Psoas muscle (tissue), 8 donors: Measurements from ENCODE around the gene GPR180. TPM values are rescaled to one million over a fixed set of nuclear protein-coding genes. Genes with fewer than 3 reads are reported as not detected.

ENCODE experiments used
- ATAC-seq, 4 donors: fragments of 200-7000 bp; cut with Tn5 transposase; one replicate each; pipeline ENCODE4 v1.9.1; 2020; ENCODE audit warnings: moderate library complexity in 3 of 4, mild to moderate bottlenecking in 2 of 4
- DNase-seq, 2 donors: peaks; one replicate each; pipeline ENCODE4 v3.0.0-alpha.2; 2020
- H3K27ac ChIP-seq: fragments of 200-600 bp; one replicate; pipeline ENCODE4 v1.8.0; 2022
- H3K27me3 ChIP-seq, 3 donors: fragments of 200-600 bp in 1 of 3; one replicate each; pipeline versions ENCODE4 v1.6.1 to v1.8.0; 2013 to 2022; ENCODE audit warnings: low read length in 2 of 3, mild to moderate bottlenecking in 2 of 3, moderate library complexity in 1 of 3; ENCODE audit not compliant: insufficient read depth in 3 of 3
- H3K36me3 ChIP-seq, 2 donors: fragments of 200-600 bp in 1 of 2; one replicate each; pipeline versions ENCODE4 v1.6.1 to v1.8.0; 2013 to 2022; ENCODE audit warnings: low read depth in 1 of 2, mild to moderate bottlenecking in 1 of 2, moderate library complexity in 1 of 2; ENCODE audit not compliant: insufficient read depth in 1 of 2
- H3K4me1 ChIP-seq: fragments of 200-600 bp; one replicate; pipeline ENCODE4 v1.8.0; 2022
- H3K4me3 ChIP-seq: fragments of 200-600 bp; one replicate; pipeline ENCODE4 v1.8.0; 2022; ENCODE audit warnings: mild to moderate bottlenecking
- H3K9me3 ChIP-seq: fragments of 200-600 bp; one replicate; pipeline ENCODE4 v1.8.0; 2022
- WGBS, 3 donors: extraction: QIAGEN DNeasy Blood & Tissue Kit; methylation state at CpG; one replicate each; pipeline versions ENCODE4 v1.1.6 to v1.1.7; 2013; 5-methylcytosine and 5-hydroxymethylcytosine counted together
- intact Hi-C, 2 donors: fragments of 100-400 bp; cut with DNase I; formaldehyde crosslinking; loops; one replicate each; pipeline versions ENCODE4 v1.11.0 to v1.14.2; 2022
- polyA plus RNA-seq, 3 donors: library from polyadenylated mRNA; stranded (reverse); fragments of 200-250 nt; gene quantifications; one replicate each; pipeline ENCODE4 v1.2.3, GENCODE V29; 2013
- total RNA-seq, 4 donors: library from RNA; stranded (reverse); fragmentation: NEBNext Ultra II Directional in 2 of 4; extraction: Animal tissue kit (Norgen Biotek cat#: 25700) in 2 of 4; gene quantifications; one replicate each; pipeline versions ENCODE4 v1.2.1 to v1.2.4, GENCODE V29; 2021 to 2023
- TF ChIP-seq, protein P1 (sequence below): fragments of 200-600 bp; IDR thresholded peaks from one replicate; pipeline ENCODE4 v1.8.0; 2022; ENCODE audit warnings: antibody characterized with exemption
- donor health status: healthy with polysubstance abuse.
- donor health status: DM: no; HTN: no; CAD: no; lungs with moderate emphysema.
- donor health status: Bipolar disorder and iron deficiency.
- donor health status: healthy.
- donor health status: DM: yes; HTN: yes; CAD: no.
- donor health status: DM: no; HTN: no; CAD: no.
- donor health status: DM: no; HTN: no; CAD: no.
- donor health status: DM: yes; HTN: yes; CAD: no.

GPR180 gene
- total and polyA plus RNA-seq, 7 donors, result 1.6 to 4.2 (median 4.0) TPM

DNA sequence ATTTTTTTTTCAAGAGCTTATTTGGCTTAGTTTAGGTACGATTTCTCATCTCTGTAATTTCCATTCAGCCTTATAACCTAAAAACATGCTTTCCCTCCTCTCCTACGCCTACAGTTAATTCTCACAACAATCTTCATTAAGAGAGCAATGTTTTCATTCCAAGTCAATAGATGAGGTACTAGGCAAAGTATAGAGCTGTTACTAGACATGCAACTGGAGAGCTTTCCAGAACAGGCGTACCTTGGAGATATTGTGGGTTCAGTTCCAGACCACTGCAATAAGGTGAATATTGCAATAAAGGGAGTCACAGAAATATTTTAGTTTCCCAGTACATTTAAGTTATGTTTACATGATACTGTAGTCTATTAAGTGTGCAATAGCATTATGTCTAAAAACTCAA, 40.5 kb upstream of the GPR180 start:
- no peak for ATAC-seq
- intact Hi-C loops, result no loop called here

DNA sequence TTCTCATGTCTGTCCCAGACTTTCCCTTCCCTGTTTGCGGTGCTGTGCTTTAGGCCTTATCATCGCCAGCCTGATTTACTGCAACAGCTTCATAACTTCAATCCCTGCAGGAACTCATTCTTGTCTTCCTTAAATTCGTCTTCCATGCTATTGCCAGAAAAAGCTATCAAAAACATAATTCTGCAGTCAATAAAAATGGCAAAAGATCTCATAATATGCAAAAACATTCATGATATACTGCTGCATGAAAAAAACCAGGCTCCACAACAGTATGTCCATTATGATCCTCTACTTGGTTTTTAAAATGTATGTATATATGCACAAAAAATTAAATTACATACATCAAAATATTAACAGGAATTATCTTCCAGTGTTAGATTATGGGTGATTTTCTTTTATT, 34.1 kb upstream of the GPR180 start:
- Histone ChIP-seq H3K4me3 (no peak overlapping the region), H3K9me3 (no peaks in the 10 kb centered on the region), H3K4me1 (no peaks in the 10 kb centered on the region), H3K27me3 (no peaks in the 10 kb centered on the region), H3K27ac (no peak overlapping the region), H3K36me3 (peaks cover 6 to 35% of the 10 kb centered on the region in 2 donors)
- WGBS, 3 donors, result 91 to 95% (median 92%) methylated on average over 3 of the region's 3 CpGs
- intact Hi-C loops, result no loop called here
- TF ChIP-seq, protein P1, sequence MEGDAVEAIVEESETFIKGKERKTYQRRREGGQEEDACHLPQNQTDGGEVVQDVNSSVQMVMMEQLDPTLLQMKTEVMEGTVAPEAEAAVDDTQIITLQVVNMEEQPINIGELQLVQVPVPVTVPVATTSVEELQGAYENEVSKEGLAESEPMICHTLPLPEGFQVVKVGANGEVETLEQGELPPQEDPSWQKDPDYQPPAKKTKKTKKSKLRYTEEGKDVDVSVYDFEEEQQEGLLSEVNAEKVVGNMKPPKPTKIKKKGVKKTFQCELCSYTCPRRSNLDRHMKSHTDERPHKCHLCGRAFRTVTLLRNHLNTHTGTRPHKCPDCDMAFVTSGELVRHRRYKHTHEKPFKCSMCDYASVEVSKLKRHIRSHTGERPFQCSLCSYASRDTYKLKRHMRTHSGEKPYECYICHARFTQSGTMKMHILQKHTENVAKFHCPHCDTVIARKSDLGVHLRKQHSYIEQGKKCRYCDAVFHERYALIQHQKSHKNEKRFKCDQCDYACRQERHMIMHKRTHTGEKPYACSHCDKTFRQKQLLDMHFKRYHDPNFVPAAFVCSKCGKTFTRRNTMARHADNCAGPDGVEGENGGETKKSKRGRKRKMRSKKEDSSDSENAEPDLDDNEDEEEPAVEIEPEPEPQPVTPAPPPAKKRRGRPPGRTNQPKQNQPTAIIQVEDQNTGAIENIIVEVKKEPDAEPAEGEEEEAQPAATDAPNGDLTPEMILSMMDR, result no peak
- ATAC-seq (no peak), DNase-seq (no peak)

More for the DNA sequence above, 40.5 kb upstream of the GPR180 start:
- TF ChIP-seq, protein P1, result no peak
- Histone ChIP-seq H3K9me3 (no peaks in the 10 kb centered on the region), H3K36me3 (peaks cover 0 to 3% of the 10 kb centered on the region in 2 donors), H3K4me1 (no peaks in the 10 kb centered on the region), H3K27ac (no peak overlapping the region), H3K4me3 (no peak overlapping the region), H3K27me3 (no peaks in the 10 kb centered on the region)
- DNase-seq, result no peak
- 88 to 94% (median 89%) methylated on average over 3 of the region's 3 CpGs for WGBS, 3 donors

DNA sequence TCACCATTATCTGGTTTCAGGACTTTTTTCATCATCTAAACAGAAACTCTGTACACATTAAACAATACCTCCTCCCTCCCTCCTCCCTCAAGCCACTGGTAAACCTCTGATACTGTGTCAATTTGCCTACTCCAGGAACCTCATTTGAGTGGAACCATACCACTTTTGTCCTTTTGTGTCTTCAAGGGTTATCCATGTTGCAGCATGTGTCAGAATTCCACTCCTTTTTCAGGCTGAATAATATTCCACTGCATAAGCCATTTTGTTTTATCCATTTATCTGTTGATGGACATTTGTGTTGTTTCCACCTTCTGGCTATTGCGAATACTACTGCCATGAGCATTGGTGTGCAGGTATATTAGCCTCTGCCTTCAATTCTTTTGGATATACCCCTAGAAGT, 33.2 kb upstream of the GPR180 start:
- DNase-seq (no peak), ATAC-seq (no peak)
- Histone ChIP-seq H3K4me1 (no peaks in the 10 kb centered on the region), H3K27ac (no peak overlapping the region), H3K9me3 (no peaks in the 10 kb centered on the region), H3K4me3 (no peak overlapping the region), H3K27me3 (no peaks in the 10 kb centered on the region), H3K36me3 (peaks cover 15 to 41% of the 10 kb centered on the region in 2 donors)
- TF ChIP-seq, protein P1, result no peak
- intact Hi-C loops, result no loop called here
- 97 to 100% (median 100%) methylated on average over 1 of the region's 1 CpG for WGBS, 3 donors

DNA sequence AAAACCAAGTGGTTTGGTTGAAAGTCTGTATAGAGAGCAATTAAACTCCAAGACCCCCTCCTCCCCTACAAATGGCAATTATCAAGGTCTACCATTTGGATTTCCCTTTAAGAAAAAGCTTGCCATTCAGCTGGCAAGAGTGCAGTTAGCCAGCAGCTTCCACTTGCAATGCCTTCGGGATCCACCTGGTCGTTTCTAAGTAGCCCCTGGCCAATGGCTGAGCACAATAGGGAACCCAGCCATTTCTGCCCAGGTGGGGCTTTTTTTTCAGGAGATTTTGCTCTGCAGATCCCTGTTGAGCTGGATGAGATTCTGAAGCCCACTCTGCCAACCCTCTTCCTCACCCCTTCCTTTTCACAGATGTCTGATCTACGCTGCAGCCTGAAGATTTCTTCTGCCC, 32.0 kb upstream of the GPR180 start:
- intact Hi-C loops, result no loop called here
- Histone ChIP-seq H3K27ac (no peak overlapping the region), H3K4me3 (no peak overlapping the region), H3K27me3 (no peaks in the 10 kb centered on the region), H3K4me1 (no peaks in the 10 kb centered on the region), H3K9me3 (no peaks in the 10 kb centered on the region), H3K36me3 (peaks cover 16 to 52% of the 10 kb centered on the region in 2 donors)
- ATAC-seq, result no peak
- no peak for DNase-seq
- WGBS, 3 donors, result 80 to 96% (median 90%) methylated on average over 3 of the region's 3 CpGs
- TF ChIP-seq, protein P1, result no peak

DNA sequence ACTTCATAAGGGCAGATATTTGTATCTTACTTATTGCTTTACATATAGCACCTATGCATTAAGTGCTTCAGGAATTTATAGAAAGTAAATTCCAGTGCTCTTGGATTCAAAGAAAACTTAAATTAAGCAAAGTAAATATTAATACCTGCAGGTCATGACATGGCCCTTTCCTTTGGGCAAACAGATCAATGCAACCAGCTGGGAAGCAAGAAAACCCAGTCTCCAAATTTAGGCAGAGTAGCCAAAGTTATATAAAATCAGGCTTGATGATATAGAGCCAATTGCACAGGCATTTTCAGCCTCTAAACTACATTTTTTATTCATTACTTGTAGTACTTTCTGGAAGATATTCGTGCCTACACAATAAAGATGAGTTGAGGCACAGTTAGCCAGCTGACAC, 22.6 kb upstream of the GPR180 start:
- WGBS, 3 donors, result 82 to 95% (median 93%) methylated on average over 1 of the region's 1 CpG
- ATAC-seq (no peak), DNase-seq (no peak)
- no peak overlapping the region for H3K4me3 ChIP-seq
- no peaks in the 10 kb centered on the region for H3K9me3 ChIP-seq
- H3K4me1 ChIP-seq, result no peaks in the 10 kb centered on the region
- no peaks in the 10 kb centered on the region for H3K27me3 ChIP-seq
- intact Hi-C loops, result no loop called here
- H3K36me3 ChIP-seq, result peaks cover 12 to 94% of the 10 kb centered on the region in 2 donors
- TF ChIP-seq, protein P1, result no peak
- no peak overlapping the region for H3K27ac ChIP-seq
